GM10248 (cell line): ENCODE results near the gene SEMA4G.

Experiments used
- CTCF ChIA-PET: fragments of 300-600 bp; sonication (Branson Sonifier 250); formaldehyde crosslinking; extraction: SDS; loops from one replicate; lab custom pipeline; 2021; ENCODE audit warnings: antibody characterized with exemption; lab: Yijun Ruan, JAX
- POLR2A ChIA-PET: fragments of 350-650 bp; sonication (Branson Sonifier 250); formaldehyde crosslinking; extraction: SDS; loops from one replicate; lab custom pipeline; 2020; ENCODE audit warnings: antibody characterized with exemption; lab: Yijun Ruan, JAX
- DNase-seq: peaks from one replicate; pipeline ENCODE4 v3.0.0; 2012; ENCODE audit errors: extremely low spot score
- CTCF ChIP-seq: IDR thresholded peaks from 2 replicates; pipeline ENCODE4 v1.5.1; 2012; ENCODE audit warnings: mild to moderate bottlenecking, low read depth; ENCODE audit errors: extremely low read depth, missing control alignments, control extremely low read depth

SEMA4G gene

GRCh38 chr10:100934084-100934659 lies 35.1 kb upstream of the SEMA4G start:
- ChIA-PET POLR2A (no interaction called here), CTCF (interaction anchor here (0.7 to 1.4 kb wide), 3 partner anchors 9 to 24 kb away, joined by 3 read pairs; no protein-coding TSS in a partner anchor)
- peak; percentile 41 for TF ChIP-seq CTCF
- peak; percentile 21 for DNase-seq

- POLR2A ChIA-PET: no interaction called here
- no peak for DNase-seq
- TF ChIP-seq CTCF: no peak
- CTCF ChIA-PET: no interaction called here
Measured at GRCh38 chr10:100939763-100940344, 29.4 kb upstream of the SEMA4G start.

GRCh38 chr10:100942229-100942628 lies 27.1 kb upstream of the SEMA4G start:
- ChIA-PET POLR2A (no interaction called here), CTCF (interaction anchor here (1.4 kb wide), 1 partner anchor 14 kb away, joined by 3 read pairs; no protein-coding TSS in a partner anchor)
- DNase-seq: no peak

GRCh38 chr10:100943508-100943907 lies 25.8 kb upstream of the SEMA4G start:
- ChIA-PET POLR2A (no interaction called here), CTCF (interaction anchor here (0.7 to 1.4 kb wide), 4 partner anchors 9 to 53 kb away, joined by 3 read pairs; no protein-coding TSS in a partner anchor)
- DNase-seq: no peak
- TF ChIP-seq CTCF: no peak

More at GRCh38 chr10:100942229-100942628, 27.1 kb upstream of the SEMA4G start:
- TF ChIP-seq CTCF: no peak

- DNase-seq: no peak
- no peak for TF ChIP-seq CTCF
- CTCF ChIA-PET: interaction anchor here (1.0 kb wide), 1 partner anchor 14 kb away, joined by 3 read pairs; no protein-coding TSS in a partner anchor
- POLR2A ChIA-PET: no interaction called here
Measured at GRCh38 chr10:100945754-100946153, 23.6 kb upstream of the SEMA4G start.

- no peak for DNase-seq
- no peak for TF ChIP-seq CTCF
- ChIA-PET CTCF (interaction anchor here (1.0 kb wide), 1 partner anchor 65 kb away, joined by 5 read pairs; no protein-coding TSS in a partner anchor), POLR2A (no interaction called here)
Measured at GRCh38 chr10:100948916-100949315, 20.4 kb upstream of the SEMA4G start.
